Measurements from ENCODE around the gene DNAJB6. TPM values are rescaled to one million over a fixed set of nuclear protein-coding genes. Genes with fewer than 3 reads are reported as not detected.

The DNAJB6 gene
- total and polyA plus RNA-seq, 7 donors: 71.5 to 145 (median 120) TPM

GRCh38 chr7:157371296-157371695 lies 34.5 kb downstream of the DNAJB6 start:
- Histone ChIP-seq H3K27ac (no peak overlapping the region), H3K4me1 (peaks cover 0 to 14% (median 4%) of the 10 kb centered on the region in 4 donors), H3K27me3 (no peaks in the 10 kb centered on the region), H3K36me3 (peaks cover 26 to 85% (median 42%) of the 10 kb centered on the region in 4 donors), H3K4me3 (no peak overlapping the region), H3K9me3 (no peaks in the 10 kb centered on the region)
- intact Hi-C loops (cut with DNase I): no loop called here
- WGBS, 2 donors: 90 to 96% methylated on average over 9 of the region's 9 CpGs
- DNase-seq: no peak
- TF ChIP-seq EP300 (IDR thresholded peaks at IDR 0.05) (no peak), CTCF (IDR thresholded peaks at IDR 0.05) (no peak), POLR2AphosphoS5 (IDR thresholded peaks at IDR 0.05) (no peak), POLR2A (IDR thresholded peaks at IDR 0.05) (no peak)

GRCh38 chr7:157372300-157373232 lies 35.8 kb downstream of the DNAJB6 start:
- H3K4me1 ChIP-seq: peaks cover 0 to 18% (median 8%) of the 10 kb centered on the region in 4 donors
- DNase-seq: no peak
- no peaks in the 10 kb centered on the region for H3K27me3 ChIP-seq
- no peak overlapping the region for H3K4me3 ChIP-seq
- 91 to 95% methylated on average over 24 of the region's 24 CpGs for WGBS, 2 donors
- no peaks in the 10 kb centered on the region for H3K9me3 ChIP-seq
- intact Hi-C loops (cut with DNase I): no loop called here
- no peak overlapping the region for H3K27ac ChIP-seq
- TF ChIP-seq POLR2A (IDR thresholded peaks at IDR 0.05): no peak
- peaks cover 21 to 72% (median 35%) of the 10 kb centered on the region in 4 donors for H3K36me3 ChIP-seq

- no peak overlapping the region for H3K27ac ChIP-seq
- H3K9me3 ChIP-seq: no peaks in the 10 kb centered on the region
- intact Hi-C loops (cut with DNase I): no loop called here
- peaks cover 13 to 63% (median 26%) of the 10 kb centered on the region in 4 donors for H3K36me3 ChIP-seq
- TF ChIP-seq POLR2AphosphoS5 (IDR thresholded peaks at IDR 0.05): no peak
- TF ChIP-seq POLR2A (IDR thresholded peaks at IDR 0.05): no peak
- no peak for TF ChIP-seq EP300 (IDR thresholded peaks at IDR 0.05)
- TF ChIP-seq CTCF (IDR thresholded peaks at IDR 0.05): no peak
- no peak overlapping the region for H3K4me3 ChIP-seq
- peaks cover 0 to 26% (median 12%) of the 10 kb centered on the region in 4 donors for H3K4me1 ChIP-seq
- WGBS, 2 donors: 52 to 88% methylated on average over 7 of the region's 7 CpGs
- DNase-seq: no peak
- H3K27me3 ChIP-seq: no peaks in the 10 kb centered on the region
Observed at GRCh38 chr7:157373493-157373892, 36.7 kb downstream of the DNAJB6 start.

- Histone ChIP-seq H3K36me3 (peaks cover 4 to 44% (median 13%) of the 10 kb centered on the region in 4 donors), H3K4me1 (peaks cover 0 to 26% (median 12%) of the 10 kb centered on the region in 4 donors), H3K27ac (no peak overlapping the region), H3K27me3 (no peaks in the 10 kb centered on the region), H3K4me3 (no peak overlapping the region), H3K9me3 (no peaks in the 10 kb centered on the region)
- intact Hi-C loops (cut with DNase I): no loop called here
- no peak for DNase-seq
- WGBS, 2 donors: 72 to 89% methylated on average over 7 of the region's 7 CpGs
- TF ChIP-seq EP300 (IDR thresholded peaks at IDR 0.05) (no peak), POLR2AphosphoS5 (IDR thresholded peaks at IDR 0.05) (no peak), CTCF (IDR thresholded peaks at IDR 0.05) (no peak), POLR2A (IDR thresholded peaks at IDR 0.05) (no peak)
Observed at GRCh38 chr7:157375410-157375809, 38.6 kb downstream of the DNAJB6 start.

- Histone ChIP-seq H3K27me3 (no peaks in the 10 kb centered on the region), H3K27ac (no peak overlapping the region), H3K9me3 (no peaks in the 10 kb centered on the region), H3K36me3 (peaks cover 0 to 33% (median 9%) of the 10 kb centered on the region in 4 donors), H3K4me3 (no peak overlapping the region), H3K4me1 (peaks cover 0 to 26% (median 12%) of the 10 kb centered on the region in 4 donors)
- 91 to 92% methylated on average over 11 of the region's 11 CpGs for whole genome bisulfite sequencing, 2 donors
- intact Hi-C loops (cut with DNase I): no loop called here
- no peak for DNase-seq
- no peak for TF ChIP-seq POLR2AphosphoS5 (IDR thresholded peaks at IDR 0.05)
- no peak for TF ChIP-seq EP300 (IDR thresholded peaks at IDR 0.05)
- TF ChIP-seq POLR2A (IDR thresholded peaks at IDR 0.05): no peak
Observed at GRCh38 chr7:157377436-157378124, 40.8 kb downstream of the DNAJB6 start.
